HepG2 (cell line): Measurements from ENCODE around the gene S100A5. TPM values are rescaled to one million over a fixed set of nuclear protein-coding genes. Genes with fewer than 3 reads are reported as not detected.

Experiments used
- ATAC-seq: fragments of 200-7000 bp; cut with Tn5 transposase; 3 replicates; pipeline ENCODE4 v1.9.1; 2020; ENCODE audit warnings: mild to moderate bottlenecking, moderate library complexity
- BruUV-seq: library from RNA; stranded (reverse); fragments of 400-500 nt; replicated peaks from 2 replicates; lab custom pipeline; 2021; lab: Mats Ljungman, UMichigan
- CTCF ChIA-PET: fragments of 300-600 bp; formaldehyde crosslinking; extraction: SDS; loops from one replicate; lab custom pipeline; 2021; ENCODE audit warnings: low total read pairs, inconsistent platforms, low intra/inter-chr PET ratio; lab: Yijun Ruan, JAX
- POLR2A ChIA-PET: fragments of 350-600 bp; sonication (Branson Sonifier 250); formaldehyde crosslinking; loops from one replicate; lab custom pipeline; 2020; ENCODE audit warnings: antibody characterized with exemption, inconsistent platforms; lab: Yijun Ruan, JAX
- DNase-seq: peaks from one replicate; pipeline ENCODE4 v3.0.0-alpha.2; 2015; ENCODE audit warnings: low spot score
- FAIRE-seq: peaks from 3 replicates; lab custom pipeline; 2011; peaks lifted over from hg19 to GRCh38; lab: Jason Lieb, UNC
- H2AFZ ChIP-seq: one replicate; pipeline ENCODE4 v1.6.1; 2011; ENCODE audit warnings: low read length, inconsistent platforms
- H3K27ac ChIP-seq: fragments of 300-600 bp; 3 replicates; pipeline ENCODE4 v1.8.0; 2011; ENCODE audit warnings: mixed run types, mild to moderate bottlenecking, mixed read lengths, low read length, inconsistent platforms; ENCODE audit not compliant: insufficient read depth; ENCODE audit errors: extremely low read length
- H3K27me3 ChIP-seq, 2 experiments: fragments of 200-600 bp in 1 of 2; 2 replicates in 1 of 2; 3 replicates in 1 of 2; pipeline versions ENCODE4 v1.6.0 to v1.8.0; 2011; ENCODE audit warnings: low read length in 2 of 2, mild to moderate bottlenecking in 2 of 2, moderate library complexity in 2 of 2, inconsistent platforms in 1 of 2; ENCODE audit not compliant: insufficient read depth in 2 of 2, control insufficient read depth in 1 of 2
- H3K36me3 ChIP-seq, 2 experiments: fragments of 200-600 bp in 1 of 2; replicated peaks in 1 of 2; 2 replicates in 1 of 2; 3 replicates in 1 of 2; pipeline versions ENCODE4 v1.5.1 to v1.8.0; 2011; ENCODE audit warnings: low read length in 2 of 2, inconsistent platforms in 1 of 2; ENCODE audit not compliant: insufficient read depth in 2 of 2, control insufficient read depth in 1 of 2
- H3K4me1 ChIP-seq: 2 replicates; pipeline ENCODE4 v1.5.1; 2012; ENCODE audit warnings: low read length, inconsistent platforms; ENCODE audit not compliant: insufficient read depth
- H3K4me2 ChIP-seq: 2 replicates; pipeline ENCODE4 v1.6.0; 2011; ENCODE audit warnings: low read depth, low read length, inconsistent platforms
- H3K4me3 ChIP-seq, 3 experiments: fragments of 200-600 bp in 1 of 3; sonication (generic), shearing (Covaris generic) in 1 of 3; replicated peaks in 1 of 3; 2 replicates each; pipeline ENCODE4 v1.5.1; 2011 to 2016; ENCODE audit warnings: low read length in 3 of 3, inconsistent platforms in 2 of 3, low read depth in 2 of 3, mild to moderate bottlenecking in 2 of 3, control low read depth in 1 of 3, mixed read lengths in 1 of 3; ENCODE audit not compliant: insufficient read depth in 1 of 3
- H3K79me2 ChIP-seq: one replicate; pipeline ENCODE4 v1.6.1; 2011; ENCODE audit warnings: low read length, inconsistent platforms; ENCODE audit not compliant: insufficient read depth
- H3K9ac ChIP-seq: 2 replicates; pipeline ENCODE4 v1.6.0; 2011; ENCODE audit warnings: mild to moderate bottlenecking, low read depth, low read length, inconsistent platforms; ENCODE audit not compliant: insufficient read depth
- H3K9me3 ChIP-seq: 2 replicates; pipeline ENCODE4 v1.5.1; 2012; ENCODE audit warnings: mild to moderate bottlenecking, low read length
- H4K20me1 ChIP-seq: 2 replicates; pipeline ENCODE4 v1.6.0; 2011; ENCODE audit warnings: inconsistent platforms, mild to moderate bottlenecking, low read length, moderate library complexity; ENCODE audit not compliant: insufficient read depth
- ARNT ChIP-seq: fragments of 450-650 bp; IDR thresholded peaks from 2 replicates; pipeline ENCODE4 v1.6.1; 2017
- ETS1 ChIP-seq: sonication (generic); formaldehyde crosslinking; IDR thresholded peaks from 2 replicates; pipeline ENCODE4 v1.4.0; 2020; ENCODE audit warnings: missing genetic modification reagents
- POGK ChIP-seq: sonication (generic); formaldehyde crosslinking; conservative IDR thresholded peaks from 2 replicates; pipeline ENCODE4 v1.8.0; 2022; ENCODE audit warnings: mild to moderate bottlenecking, moderate library complexity, missing genetic modification reagents
- ZFP90 ChIP-seq: sonication (generic); formaldehyde crosslinking; IDR thresholded peaks from 2 replicates; pipeline ENCODE4 v1.8.0; 2022; ENCODE audit warnings: missing genetic modification reagents, mild to moderate bottlenecking, inconsistent platforms, borderline replicate concordance
- ZNF263 ChIP-seq: sonication (generic); formaldehyde crosslinking; IDR thresholded peaks from 2 replicates; pipeline ENCODE4 v1.4.0; 2020; ENCODE audit warnings: missing genetic modification reagents
- ZNF44 ChIP-seq: sonication (generic); formaldehyde crosslinking; IDR thresholded peaks from 2 replicates; pipeline ENCODE4 v1.5.1; 2020; ENCODE audit warnings: mild to moderate bottlenecking, missing genetic modification reagents
- ZNF652 ChIP-seq: IDR thresholded peaks from 2 replicates; pipeline ENCODE4 v1.6.1; 2016; ENCODE audit warnings: low read depth, borderline replicate concordance
- ZNF710 ChIP-seq: sonication (generic); formaldehyde crosslinking; IDR thresholded peaks from 2 replicates; pipeline ENCODE4 v1.5.0; 2020; ENCODE audit warnings: mild to moderate bottlenecking, missing genetic modification reagents, borderline replicate concordance
- ZNF839 ChIP-seq: sonication (generic); formaldehyde crosslinking; IDR thresholded peaks from 2 replicates; pipeline ENCODE4 v1.4.0; 2020; ENCODE audit warnings: missing genetic modification reagents, mild to moderate bottlenecking, borderline replicate concordance
- ZUFSP ChIP-seq: sonication (generic); formaldehyde crosslinking; IDR thresholded peaks from 2 replicates; pipeline ENCODE4 v1.9.0; 2021; ENCODE audit warnings: missing genetic modification reagents, mild to moderate bottlenecking, borderline replicate concordance
- WGBS: methylation state at CpG from one replicate; pipeline ENCODE4 v1.1.6; 2017; ENCODE audit warnings: low lambda C conversion rate; 5-methylcytosine and 5-hydroxymethylcytosine counted together
- in situ Hi-C: cut with HindIII; loops from 2 replicates; pipeline ENCODE4 v1.10.0; 2017; ENCODE audit warnings: low pct_unique_long_range_greater_than_20kb; ENCODE audit not compliant: extremely low pct_ligation_motif_present
- intact Hi-C: fragments of 100-400 bp; cut with micrococcal nuclease; formaldehyde crosslinking; loops from one replicate; pipeline ENCODE4 v1.10.0; 2022; ENCODE audit not compliant: unreplicated experiment
- polyA plus RNA-seq, 8 experiments: library from polyadenylated mRNA; depleted of rRNA in 3 of 8; stranded (reverse) in 7 of 8; unstranded in 1 of 8; fragments of >200 nt; fragmentation: Illumina TruSeq in 4 of 8; extraction: Trizol in 4 of 8; gene quantifications; 2 replicates each; pipeline versions ENCODE4 v1.2.1 to v1.2.3, GENCODE V29; 2011 to 2016; ENCODE audit warnings: low read depth in 4 of 8, missing spikeins in 1 of 8, mixed read lengths in 1 of 8; ENCODE audit not compliant: insufficient read depth in 1 of 8
- total RNA-seq, 5 experiments: library from RNA; depleted of rRNA; stranded (reverse); fragments of >200 nt; fragmentation: Illumina TruSeq; extraction: Trizol; gene quantifications; 2 replicates each; pipeline ENCODE4 v1.2.3, GENCODE V29; 2016; ENCODE audit warnings: low read depth in 1 of 5

The S100A5 gene
- total and polyA plus RNA-seq, 2 of the 13 experiments (the other 11 are each of a cell fraction or from before 2014, with no cell fraction given): not detected

- no peaks in the 10 kb centered on the region for H3K9me3 ChIP-seq
- peaks cover 33% of the 10 kb centered on the region for H3K4me1 ChIP-seq
- no peak overlapping the region for H3K4me3 ChIP-seq
- FAIRE-seq: no peak
- no peaks in the 10 kb centered on the region for H3K27me3 ChIP-seq
- no peaks in the 10 kb centered on the region for H3K36me3 ChIP-seq
- H3K9ac ChIP-seq: no peak overlapping the region
- in situ Hi-C loops (no loop called here), intact Hi-C loops (no loop called here)
- no peak for DNase-seq
- H3K27ac ChIP-seq: no peak overlapping the region
- H4K20me1 ChIP-seq: no peaks in the 10 kb centered on the region
- no peaks in the 10 kb centered on the region for H3K79me2 ChIP-seq
- no peak overlapping the region for H3K4me2 ChIP-seq
- ChIA-PET POLR2A (no interaction called here), CTCF (no interaction called here)
- WGBS: 71% methylated on average over 5 of the region's 5 CpGs
- no peak for ATAC-seq
- no TSS peak for BruUV-seq
- TF ChIP-seq ZUFSP: no peak
- TF ChIP-seq ZNF652 (CRISPR knock-in tag): no peak
- no peak for TF ChIP-seq ZNF44 (CRISPR knock-in tag)
- no peak for TF ChIP-seq ZNF839 (CRISPR knock-in tag)
- TF ChIP-seq ZNF263 (CRISPR knock-in tag): no peak
- TF ChIP-seq ETS1 (CRISPR knock-in tag): no peak
- TF ChIP-seq ZFP90 (CRISPR knock-in tag): no peak
- no peak for TF ChIP-seq POGK (CRISPR knock-in tag)
- no peak for TF ChIP-seq ARNT
- no peak for TF ChIP-seq ZNF710 (CRISPR knock-in tag)
- no peak overlapping the region for H2AFZ ChIP-seq
These were observed 13.1 kb downstream of the S100A5 start for GRCh38 chr1:153527683-153528040.
